HepG2 (cell line): ENCODE measurements around the gene CCDC97. TPM values are rescaled to one million over a fixed set of nuclear protein-coding genes. Genes with fewer than 3 reads are reported as not detected.

Experiments used
- AGO2 ChIP-seq: fragments of 200-400 bp; formaldehyde crosslinking; optimal IDR thresholded peaks from 2 replicates; pipeline ENCODE3; 2017; ENCODE audit warnings: mild to moderate bottlenecking, low read depth, low read length, moderate library complexity
- GATAD2A ChIP-seq: IDR thresholded peaks from 2 replicates; pipeline ENCODE4 v1.6.1; 2016
- GZF1 ChIP-seq: sonication (generic); formaldehyde crosslinking; IDR thresholded peaks from 2 replicates; pipeline ENCODE4 v1.5.1; 2020; ENCODE audit warnings: mild to moderate bottlenecking, missing genetic modification reagents
- ISL2 ChIP-seq: sonication (generic); formaldehyde crosslinking; IDR thresholded peaks from 2 replicates; pipeline ENCODE4 v1.5.0; 2020; ENCODE audit warnings: missing genetic modification reagents
- JUNB ChIP-seq: sonication (generic); formaldehyde crosslinking; IDR thresholded peaks from 2 replicates; pipeline ENCODE4 v1.8.0; 2022; ENCODE audit warnings: missing genetic modification reagents, mild to moderate bottlenecking, borderline replicate concordance
- KMT2B ChIP-seq: IDR thresholded peaks from 2 replicates; pipeline ENCODE4 v1.6.1; 2016; ENCODE audit warnings: missing genetic modification reagents, missing compliant biosample characterization
- MEF2D ChIP-seq: sonication (generic); formaldehyde crosslinking; IDR thresholded peaks from 2 replicates; pipeline ENCODE4 v1.5.1; 2020; ENCODE audit warnings: mild to moderate bottlenecking, missing genetic modification reagents
- PHF8 ChIP-seq: sonication (generic); formaldehyde crosslinking; IDR thresholded peaks from 2 replicates; pipeline ENCODE4 v1.5.0; 2020; ENCODE audit warnings: missing genetic modification reagents
- SMYD3 ChIP-seq: sonication (generic); formaldehyde crosslinking; IDR thresholded peaks from 2 replicates; pipeline ENCODE4 v1.8.1; 2023; ENCODE audit warnings: mild to moderate bottlenecking, missing genetic modification reagents
- ZMYM2 ChIP-seq: sonication (generic); formaldehyde crosslinking; IDR thresholded peaks from 2 replicates; pipeline ENCODE4 v1.8.0; 2022; ENCODE audit warnings: mild to moderate bottlenecking, missing genetic modification reagents
- ZNF253 ChIP-seq: sonication (generic); formaldehyde crosslinking; IDR thresholded peaks from 2 replicates; pipeline ENCODE4 v1.8.0; 2022; ENCODE audit warnings: mild to moderate bottlenecking, missing genetic modification reagents, borderline replicate concordance
- ZNF510 ChIP-seq: sonication (generic); formaldehyde crosslinking; IDR thresholded peaks from 2 replicates; pipeline ENCODE4 v1.4.0; 2020; ENCODE audit warnings: low read depth, mild to moderate bottlenecking, missing genetic modification reagents
- polyA plus RNA-seq, 8 experiments: library from polyadenylated mRNA; depleted of rRNA in 3 of 8; stranded (reverse) in 7 of 8; unstranded in 1 of 8; fragments of >200 nt; fragmentation: Illumina TruSeq in 4 of 8; extraction: Trizol in 4 of 8; gene quantifications; 2 replicates each; pipeline versions ENCODE4 v1.2.1 to v1.2.3, GENCODE V29; 2011 to 2016; ENCODE audit warnings: low read depth in 4 of 8, missing spikeins in 1 of 8, mixed read lengths in 1 of 8; ENCODE audit not compliant: insufficient read depth in 1 of 8
- total RNA-seq, 5 experiments: library from RNA; depleted of rRNA; stranded (reverse); fragments of >200 nt; fragmentation: Illumina TruSeq; extraction: Trizol; gene quantifications; 2 replicates each; pipeline ENCODE4 v1.2.3, GENCODE V29; 2016; ENCODE audit warnings: low read depth in 1 of 5
- TF ChIP-seq, protein P1 (sequence below): sonication (generic); formaldehyde crosslinking; IDR thresholded peaks from 2 replicates; pipeline ENCODE4 v1.8.1; 2023; ENCODE audit warnings: mild to moderate bottlenecking, inconsistent platforms, moderate library complexity, missing genetic modification reagents, borderline replicate concordance
- TF ChIP-seq, protein P2 (sequence below): sonication (generic); formaldehyde crosslinking; IDR thresholded peaks from 2 replicates; pipeline ENCODE4 v1.9.0; 2021; ENCODE audit warnings: mild to moderate bottlenecking, missing genetic modification reagents
- TF ChIP-seq, protein P3 (sequence below): sonication (generic); formaldehyde crosslinking; IDR thresholded peaks from 2 replicates; pipeline ENCODE4 v1.4.0; 2020; ENCODE audit warnings: low read depth, missing genetic modification reagents
- TF ChIP-seq, protein P4 (sequence below): IDR thresholded peaks from 2 replicates; pipeline ENCODE4 v1.6.1; 2012; ENCODE audit warnings: inconsistent platforms

The CCDC97 gene
- total and polyA plus RNA-seq, 2 of the 13 experiments (the other 11 are each of a cell fraction or from before 2014, with no cell fraction given) = 6.2 to 7.3 TPM

DNA sequence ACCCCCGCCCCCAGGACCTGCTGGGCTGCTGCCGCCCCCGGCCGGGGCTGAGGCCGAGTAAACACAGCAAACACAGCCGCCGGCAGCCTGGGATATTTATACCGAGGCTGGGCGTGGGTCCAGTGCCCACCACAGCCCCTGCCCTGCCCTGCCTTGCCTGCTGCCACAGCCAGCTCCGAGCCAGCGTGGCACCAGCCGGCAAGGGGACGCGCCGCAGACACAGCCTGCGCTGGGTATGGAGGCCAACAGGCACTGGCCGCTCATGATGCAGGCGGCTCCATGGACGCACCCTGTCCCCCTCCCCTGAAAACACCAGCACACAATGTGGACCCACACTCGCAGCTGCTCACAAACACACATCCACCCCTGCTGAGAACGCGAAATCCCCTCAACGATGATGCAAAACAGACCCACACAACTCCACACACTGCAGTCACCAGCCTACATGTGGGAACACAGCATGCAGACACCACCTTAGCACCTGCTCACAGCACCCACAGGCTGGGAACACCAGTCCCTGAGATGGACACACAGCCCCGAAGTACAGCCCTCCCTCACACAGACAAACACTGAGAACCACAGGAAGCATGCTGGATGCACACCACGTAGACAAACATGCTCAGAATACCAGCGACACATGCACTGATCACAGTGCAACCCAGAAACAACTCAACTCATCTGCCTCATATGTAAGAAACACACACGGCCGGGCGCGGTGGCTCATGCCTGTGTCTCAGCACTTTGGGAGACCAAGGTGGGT, 16.2 kb downstream of the CCDC97 start (continued):
- TF ChIP-seq, protein P1, sequence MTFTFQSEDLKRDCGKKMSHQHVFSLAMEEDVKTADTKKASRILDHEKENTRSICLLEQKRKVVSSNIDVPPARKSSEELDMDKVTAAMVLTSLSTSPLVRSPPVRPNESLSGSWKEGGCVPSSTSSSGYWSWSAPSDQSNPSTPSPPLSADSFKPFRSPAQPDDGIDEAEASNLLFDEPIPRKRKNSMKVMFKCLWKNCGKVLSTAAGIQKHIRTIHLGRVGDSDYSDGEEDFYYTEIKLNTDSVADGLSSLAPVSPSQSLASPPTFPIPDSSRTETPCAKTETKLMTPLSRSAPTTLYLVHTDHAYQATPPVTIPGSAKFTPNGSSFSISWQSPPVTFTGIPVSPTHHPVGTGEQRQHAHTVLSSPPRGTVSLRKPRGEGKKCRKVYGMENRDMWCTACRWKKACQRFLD (CRISPR knock-in tag) = no peak
- TF ChIP-seq, protein P2, sequence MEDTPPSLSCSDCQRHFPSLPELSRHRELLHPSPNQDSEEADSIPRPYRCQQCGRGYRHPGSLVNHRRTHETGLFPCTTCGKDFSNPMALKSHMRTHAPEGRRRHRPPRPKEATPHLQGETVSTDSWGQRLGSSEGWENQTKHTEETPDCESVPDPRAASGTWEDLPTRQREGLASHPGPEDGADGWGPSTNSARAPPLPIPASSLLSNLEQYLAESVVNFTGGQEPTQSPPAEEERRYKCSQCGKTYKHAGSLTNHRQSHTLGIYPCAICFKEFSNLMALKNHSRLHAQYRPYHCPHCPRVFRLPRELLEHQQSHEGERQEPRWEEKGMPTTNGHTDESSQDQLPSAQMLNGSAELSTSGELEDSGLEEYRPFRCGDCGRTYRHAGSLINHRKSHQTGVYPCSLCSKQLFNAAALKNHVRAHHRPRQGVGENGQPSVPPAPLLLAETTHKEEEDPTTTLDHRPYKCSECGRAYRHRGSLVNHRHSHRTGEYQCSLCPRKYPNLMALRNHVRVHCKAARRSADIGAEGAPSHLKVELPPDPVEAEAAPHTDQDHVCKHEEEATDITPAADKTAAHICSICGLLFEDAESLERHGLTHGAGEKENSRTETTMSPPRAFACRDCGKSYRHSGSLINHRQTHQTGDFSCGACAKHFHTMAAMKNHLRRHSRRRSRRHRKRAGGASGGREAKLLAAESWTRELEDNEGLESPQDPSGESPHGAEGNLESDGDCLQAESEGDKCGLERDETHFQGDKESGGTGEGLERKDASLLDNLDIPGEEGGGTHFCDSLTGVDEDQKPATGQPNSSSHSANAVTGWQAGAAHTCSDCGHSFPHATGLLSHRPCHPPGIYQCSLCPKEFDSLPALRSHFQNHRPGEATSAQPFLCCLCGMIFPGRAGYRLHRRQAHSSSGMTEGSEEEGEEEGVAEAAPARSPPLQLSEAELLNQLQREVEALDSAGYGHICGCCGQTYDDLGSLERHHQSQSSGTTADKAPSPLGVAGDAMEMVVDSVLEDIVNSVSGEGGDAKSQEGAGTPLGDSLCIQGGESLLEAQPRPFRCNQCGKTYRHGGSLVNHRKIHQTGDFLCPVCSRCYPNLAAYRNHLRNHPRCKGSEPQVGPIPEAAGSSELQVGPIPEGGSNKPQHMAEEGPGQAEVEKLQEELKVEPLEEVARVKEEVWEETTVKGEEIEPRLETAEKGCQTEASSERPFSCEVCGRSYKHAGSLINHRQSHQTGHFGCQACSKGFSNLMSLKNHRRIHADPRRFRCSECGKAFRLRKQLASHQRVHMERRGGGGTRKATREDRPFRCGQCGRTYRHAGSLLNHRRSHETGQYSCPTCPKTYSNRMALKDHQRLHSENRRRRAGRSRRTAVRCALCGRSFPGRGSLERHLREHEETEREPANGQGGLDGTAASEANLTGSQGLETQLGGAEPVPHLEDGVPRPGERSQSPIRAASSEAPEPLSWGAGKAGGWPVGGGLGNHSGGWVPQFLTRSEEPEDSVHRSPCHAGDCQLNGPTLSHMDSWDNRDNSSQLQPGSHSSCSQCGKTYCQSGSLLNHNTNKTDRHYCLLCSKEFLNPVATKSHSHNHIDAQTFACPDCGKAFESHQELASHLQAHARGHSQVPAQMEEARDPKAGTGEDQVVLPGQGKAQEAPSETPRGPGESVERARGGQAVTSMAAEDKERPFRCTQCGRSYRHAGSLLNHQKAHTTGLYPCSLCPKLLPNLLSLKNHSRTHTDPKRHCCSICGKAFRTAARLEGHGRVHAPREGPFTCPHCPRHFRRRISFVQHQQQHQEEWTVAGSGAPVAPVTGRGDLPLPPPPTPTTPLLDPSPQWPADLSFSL (CRISPR knock-in tag) = peak; percentile 52; the same call in 1 of the 2 replicates
- no peak for TF ChIP-seq GZF1 (CRISPR knock-in tag)
- peak; percentile 27; the same call in 1 of the 2 replicates for TF ChIP-seq JUNB (CRISPR knock-in tag)
- peak; percentile 38; the same call in 1 of the 2 replicates for TF ChIP-seq GATAD2A (CRISPR knock-in tag)
- TF ChIP-seq, protein P3, sequence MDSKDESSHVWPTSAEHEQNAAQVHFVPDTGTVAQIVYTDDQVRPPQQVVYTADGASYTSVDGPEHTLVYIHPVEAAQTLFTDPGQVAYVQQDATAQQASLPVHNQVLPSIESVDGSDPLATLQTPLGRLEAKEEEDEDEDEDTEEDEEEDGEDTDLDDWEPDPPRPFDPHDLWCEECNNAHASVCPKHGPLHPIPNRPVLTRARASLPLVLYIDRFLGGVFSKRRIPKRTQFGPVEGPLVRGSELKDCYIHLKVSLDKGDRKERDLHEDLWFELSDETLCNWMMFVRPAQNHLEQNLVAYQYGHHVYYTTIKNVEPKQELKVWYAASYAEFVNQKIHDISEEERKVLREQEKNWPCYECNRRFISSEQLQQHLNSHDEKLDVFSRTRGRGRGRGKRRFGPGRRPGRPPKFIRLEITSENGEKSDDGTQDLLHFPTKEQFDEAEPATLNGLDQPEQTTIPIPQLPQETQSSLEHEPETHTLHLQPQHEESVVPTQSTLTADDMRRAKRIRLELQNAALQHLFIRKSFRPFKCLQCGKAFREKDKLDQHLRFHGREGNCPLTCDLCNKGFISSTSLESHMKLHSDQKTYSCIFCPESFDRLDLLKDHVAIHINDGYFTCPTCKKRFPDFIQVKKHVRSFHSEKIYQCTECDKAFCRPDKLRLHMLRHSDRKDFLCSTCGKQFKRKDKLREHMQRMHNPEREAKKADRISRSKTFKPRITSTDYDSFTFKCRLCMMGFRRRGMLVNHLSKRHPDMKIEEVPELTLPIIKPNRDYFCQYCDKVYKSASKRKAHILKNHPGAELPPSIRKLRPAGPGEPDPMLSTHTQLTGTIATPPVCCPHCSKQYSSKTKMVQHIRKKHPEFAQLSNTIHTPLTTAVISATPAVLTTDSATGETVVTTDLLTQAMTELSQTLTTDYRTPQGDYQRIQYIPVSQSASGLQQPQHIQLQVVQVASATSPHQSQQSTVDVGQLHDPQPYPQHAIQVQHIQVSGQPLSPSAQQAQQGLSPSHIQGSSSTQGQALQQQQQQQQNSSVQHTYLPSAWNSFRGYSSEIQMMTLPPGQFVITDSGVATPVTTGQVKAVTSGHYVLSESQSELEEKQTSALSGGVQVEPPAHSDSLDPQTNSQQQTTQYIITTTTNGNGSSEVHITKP (CRISPR knock-in tag) = 0 out of 2 replicates have a peak, but pooled peaks have one; percentile 9
- peak; percentile 22; the same call in 1 of the 2 replicates for TF ChIP-seq ZNF253
- no peak for TF ChIP-seq ZMYM2 (CRISPR knock-in tag)
- TF ChIP-seq, protein P4, sequence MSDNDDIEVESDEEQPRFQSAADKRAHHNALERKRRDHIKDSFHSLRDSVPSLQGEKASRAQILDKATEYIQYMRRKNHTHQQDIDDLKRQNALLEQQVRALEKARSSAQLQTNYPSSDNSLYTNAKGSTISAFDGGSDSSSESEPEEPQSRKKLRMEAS = peak; percentile 55; the same call in 1 of the 2 replicates
- peak; percentile 94 for TF ChIP-seq AGO2
- 0 out of 2 replicates have a peak, but pooled peaks have one; percentile 30 for TF ChIP-seq MEF2D (CRISPR knock-in tag)
- TF ChIP-seq ISL2 (CRISPR knock-in tag) = no peak
- no peak for TF ChIP-seq ZNF510
- no peak for TF ChIP-seq KMT2B (CRISPR knock-in tag)
- TF ChIP-seq SMYD3 (CRISPR knock-in tag) = no peak
- TF ChIP-seq PHF8 = 0 out of 2 replicates have a peak, but pooled peaks have one; percentile 19
